T-helper 17 cell (primary cell): Measurements from ENCODE around the gene F2RL1. TPM values are rescaled to one million over a fixed set of nuclear protein-coding genes. Genes with fewer than 3 reads are reported as not detected.

Experiments
- ATAC-seq: fragments of 150-1000 bp; cut with Tn5 transposase; 2 replicates; pipeline ENCODE4 v1.10.0; 2021; ENCODE audit warnings: mild to moderate bottlenecking, moderate library complexity
- DNase-seq, 3 donors: peaks; one replicate each; pipeline versions ENCODE4 v3.0.0 to v3.0.0-alpha.2; 2020 to 2021
- H3K9me3 ChIP-seq: one replicate; pipeline ENCODE4 v1.7.0; 2013; ENCODE audit warnings: low read length, mild to moderate bottlenecking; ENCODE audit not compliant: control insufficient read depth, poor library complexity, severe bottlenecking
- H3K27ac Mint-ChIP-seq: one replicate; pipeline ENCODE4 v1.8.0; 2022; ENCODE audit warnings: mild to moderate bottlenecking, moderate library complexity, mixed read lengths
- H3K27me3 Mint-ChIP-seq: one replicate; pipeline ENCODE4 v1.8.0; 2022; ENCODE audit warnings: mixed read lengths
- H3K36me3 Mint-ChIP-seq: one replicate; pipeline ENCODE4 v1.8.0; 2022; ENCODE audit warnings: low read depth, mixed read lengths
- H3K4me1 Mint-ChIP-seq: one replicate; pipeline ENCODE4 v1.8.0; 2022; ENCODE audit warnings: mild to moderate bottlenecking, mixed read lengths
- H3K4me3 Mint-ChIP-seq: one replicate; pipeline ENCODE4 v1.8.0; 2022; ENCODE audit warnings: mild to moderate bottlenecking, moderate library complexity, mixed read lengths
- total RNA-seq, 4 donors: library from RNA in 2 of 4; stranded (reverse) in 2 of 4; gene quantifications; one replicate each; pipeline ENCODE4 v1.2.3 and lab custom pipeline; 2022 to 2026

The F2RL1 gene
- total RNA-seq, 2 donors from 2014 or later = 0.94 to 1.1 TPM

- Mint-ChIP-seq H3K36me3 (no peaks in the 10 kb centered on the region), H3K4me3 (no peak overlapping the region), H3K27me3 (no peaks in the 10 kb centered on the region), H3K4me1 (peaks cover under 1% of the 10 kb centered on the region), H3K27ac (no peak overlapping the region)
- H3K9me3 ChIP-seq = no peaks in the 10 kb centered on the region
- no peak for DNase-seq
- no peak for ATAC-seq
Observed at GRCh38 chr5:76863001-76863400, 44.2 kb downstream of the F2RL1 start.

GRCh38 chr5:76866503-76866902 is 47.7 kb downstream of the F2RL1 start:
- H3K27me3 Mint-ChIP-seq = no peaks in the 10 kb centered on the region
- H3K4me3 Mint-ChIP-seq = no peak overlapping the region
- H3K4me1 Mint-ChIP-seq = peaks cover 4% of the 10 kb centered on the region
- H3K9me3 ChIP-seq = no peaks in the 10 kb centered on the region
- DNase-seq = no peak
- no peak for ATAC-seq
- no peak overlapping the region for H3K27ac Mint-ChIP-seq
- H3K36me3 Mint-ChIP-seq = peaks cover 2% of the 10 kb centered on the region

- DNase-seq (no peak), ATAC-seq (no peak)
- Mint-ChIP-seq H3K4me3 (no peak overlapping the region), H3K4me1 (peaks cover 4% of the 10 kb centered on the region), H3K36me3 (peaks cover 2% of the 10 kb centered on the region), H3K27me3 (no peaks in the 10 kb centered on the region), H3K27ac (peak overlapping the region; percentile 19)
- H3K9me3 ChIP-seq = no peaks in the 10 kb centered on the region
Observed at GRCh38 chr5:76867038-76867437, 48.2 kb downstream of the F2RL1 start.

- DNase-seq (peak; percentile 18 to 52 (median 29)), ATAC-seq (peak; percentile 89)
- H3K9me3 ChIP-seq = no peaks in the 10 kb centered on the region
- Mint-ChIP-seq H3K4me1 (peaks cover 4% of the 10 kb centered on the region), H3K36me3 (peaks cover 2% of the 10 kb centered on the region), H3K27ac (no peak overlapping the region), H3K4me3 (no peak overlapping the region), H3K27me3 (no peaks in the 10 kb centered on the region)
Observed at GRCh38 chr5:76867827-76868693, 49.2 kb downstream of the F2RL1 start.

GRCh38 chr5:76870046-76870445 is 51.2 kb downstream of the F2RL1 start:
- no peak for ATAC-seq
- Mint-ChIP-seq H3K27ac (no peak overlapping the region), H3K4me1 (peaks cover 8% of the 10 kb centered on the region), H3K4me3 (no peak overlapping the region), H3K36me3 (peaks cover 2% of the 10 kb centered on the region), H3K27me3 (no peaks in the 10 kb centered on the region)
- DNase-seq = no peak
- H3K9me3 ChIP-seq = no peaks in the 10 kb centered on the region

GRCh38 chr5:76874088-76874581 is 55.3 kb downstream of the F2RL1 start:
- no peak overlapping the region for H3K4me3 Mint-ChIP-seq
- no peaks in the 10 kb centered on the region for H3K9me3 ChIP-seq
- H3K4me1 Mint-ChIP-seq = peaks cover 6% of the 10 kb centered on the region
- no peaks in the 10 kb centered on the region for H3K27me3 Mint-ChIP-seq
- DNase-seq = no peak
- no peak overlapping the region for H3K27ac Mint-ChIP-seq
- no peak for ATAC-seq
- H3K36me3 Mint-ChIP-seq = peaks cover under 1% of the 10 kb centered on the region

Other genes starting within 250 kb of the F2RL1 start
- gene F2RL2, start 195.6 kb upstream of the F2RL1 start, total RNA-seq = not detected
- gene F2R, start 102.9 kb upstream of the F2RL1 start, total RNA-seq = 10 to 100 TPM in 1 of 2 donors, 1 to 10 TPM in 1; 3.6 to 20.4 TPM
- gene S100Z, start 31.0 kb downstream of the F2RL1 start, total RNA-seq = 1 to 10 TPM; 1.2 to 1.5 TPM
- gene CRHBP, start 134.0 kb downstream of the F2RL1 start, total RNA-seq = under 1 TPM in 1 of 2 donors, not detected in 1; 0.50 TPM
- gene AGGF1, start 211.4 kb downstream of the F2RL1 start, total RNA-seq = 10 to 100 TPM; 14.1 to 14.8 TPM